ENCODE results near the gene HS6ST2.

Gene HS6ST2

GRCh38 chrX:132610536-132610935 is 347.9 kb downstream of the HS6ST2 start:
- no peak for TF ChIP-seq CTCF (IDR thresholded peaks at IDR 0.05; ENCODE audit: low read depth, low read length)
- H3K4me3 ChIP-seq (ENCODE audit: low read depth, low read length), result no peak overlapping the region

GRCh38 chrX:132609362-132609848 is 349.0 kb downstream of the HS6ST2 start:
- TF ChIP-seq CTCF (IDR thresholded peaks at IDR 0.05; ENCODE audit: low read depth, low read length), result no peak
- H3K4me3 ChIP-seq (ENCODE audit: low read depth, low read length), result no peak overlapping the region

GRCh38 chrX:132603700-132604286 is 354.6 kb downstream of the HS6ST2 start:
- H3K4me3 ChIP-seq (ENCODE audit: low read depth, low read length), result no peak overlapping the region
- TF ChIP-seq CTCF (IDR thresholded peaks at IDR 0.05; ENCODE audit: low read depth, low read length), result no peak

GRCh38 chrX:132602701-132603100 is 355.7 kb downstream of the HS6ST2 start:
- no peak for TF ChIP-seq CTCF (IDR thresholded peaks at IDR 0.05; ENCODE audit: low read depth, low read length)
- H3K4me3 ChIP-seq (ENCODE audit: low read depth, low read length), result no peak overlapping the region

- no peak for TF ChIP-seq CTCF (IDR thresholded peaks at IDR 0.05; ENCODE audit: low read depth, low read length)
These were observed 363.4 kb downstream of the HS6ST2 start for GRCh38 chrX:132594999-132595398.

GRCh38 chrX:132594129-132594528 is 364.3 kb downstream of the HS6ST2 start:
- TF ChIP-seq CTCF (IDR thresholded peaks at IDR 0.05; ENCODE audit: low read depth, low read length), result no peak
- no peak overlapping the region for H3K4me3 ChIP-seq (ENCODE audit: low read depth, low read length)

More at GRCh38 chrX:132594999-132595398, 363.4 kb downstream of the HS6ST2 start:
- H3K4me3 ChIP-seq (ENCODE audit: low read depth, low read length), result no peak overlapping the region

GRCh38 chrX:132592880-132593279 is 365.5 kb downstream of the HS6ST2 start:
- no peak for TF ChIP-seq CTCF (IDR thresholded peaks at IDR 0.05; ENCODE audit: low read depth, low read length)
- H3K4me3 ChIP-seq (ENCODE audit: low read depth, low read length), result no peak overlapping the region
